OCI-LY1 (cell line): ENCODE data around the gene SPEM3.

Experiments used
- H2AFZ ChIP-seq: fragments of 200-600 bp; sonication (generic), shearing (Covaris generic); 2 replicates; pipeline ENCODE4 v1.6.0; 2014; ENCODE audit warnings: antibody characterized with exemption, mild to moderate bottlenecking, low read length
- H3F3A ChIP-seq: fragments of 200-600 bp; sonication (generic), shearing (Covaris generic); 2 replicates; pipeline ENCODE4 v1.6.0; 2014; ENCODE audit warnings: mild to moderate bottlenecking, antibody characterized with exemption, low read length, moderate library complexity; ENCODE audit not compliant: insufficient read depth
- H3K27ac ChIP-seq: fragments of 200-600 bp; sonication (generic); 2 replicates; pipeline ENCODE4 v1.5.1; 2014; ENCODE audit warnings: low read length, mixed run types, mild to moderate bottlenecking, low read depth; ENCODE audit not compliant: poor library complexity, severe bottlenecking
- H3K27me3 ChIP-seq: fragments of 200-600 bp; sonication (generic); 2 replicates; pipeline ENCODE4 v1.6.0; 2014; ENCODE audit warnings: antibody characterized with exemption, mild to moderate bottlenecking, low read length, moderate library complexity; ENCODE audit not compliant: insufficient read depth
- H3K36me3 ChIP-seq: fragments of 200-600 bp; sonication (generic); 2 replicates; pipeline ENCODE4 v1.6.1; 2014; ENCODE audit warnings: mild to moderate bottlenecking, antibody characterized with exemption, low read length, moderate library complexity, mixed read lengths; ENCODE audit not compliant: insufficient read depth
- H3K4me1 ChIP-seq: fragments of 200-600 bp; sonication (generic); 2 replicates; pipeline ENCODE4 v1.5.1; 2014; ENCODE audit warnings: mild to moderate bottlenecking, low read length, moderate library complexity; ENCODE audit not compliant: insufficient read depth, severe bottlenecking
- H3K4me2 ChIP-seq: fragments of 200-600 bp; sonication (generic), shearing (Covaris generic); 2 replicates; pipeline ENCODE4 v1.6.1; 2014; ENCODE audit warnings: low read length
- H3K4me3 ChIP-seq: fragments of 200-600 bp; sonication (generic); 2 replicates; pipeline ENCODE4 v1.5.1; 2014; ENCODE audit warnings: low read length, low read depth, mild to moderate bottlenecking, mixed read lengths; ENCODE audit not compliant: poor library complexity, severe bottlenecking
- H3K79me2 ChIP-seq: fragments of 200-600 bp; shearing (Covaris generic); 2 replicates; pipeline ENCODE4 v1.6.1; 2016; ENCODE audit warnings: mixed run types, low read length, mixed read lengths; ENCODE audit not compliant: insufficient read depth
- H3K9ac ChIP-seq: fragments of 200-600 bp; sonication (generic), shearing (Covaris generic); 2 replicates; pipeline ENCODE4 v1.6.1; 2014; ENCODE audit warnings: mild to moderate bottlenecking, low read length, mixed read lengths
- H3K9me2 ChIP-seq: fragments of 200-600 bp; sonication (generic), shearing (Covaris generic); 2 replicates; pipeline ENCODE4 v1.6.1; 2014; ENCODE audit warnings: low read depth, mild to moderate bottlenecking, low read length, mixed read lengths
- H3K9me3 ChIP-seq: fragments of 200-600 bp; shearing (Covaris generic); 2 replicates; pipeline ENCODE4 v1.6.1; 2014; ENCODE audit warnings: low read length, mixed read lengths
- H4K20me1 ChIP-seq: fragments of 200-600 bp; sonication (generic), shearing (Covaris generic); 2 replicates; pipeline ENCODE4 v1.6.0; 2016; ENCODE audit warnings: mild to moderate bottlenecking, low read length; ENCODE audit not compliant: insufficient read depth
- EZH2 ChIP-seq: fragments of 200-600 bp; sonication (generic), shearing (Covaris generic); IDR thresholded peaks from 2 replicates; pipeline ENCODE4 v1.8.0; 2017; ENCODE audit warnings: borderline replicate concordance, mixed run types, mild to moderate bottlenecking, antibody characterized with exemption, low read length, moderate library complexity, mixed read lengths
- TF ChIP-seq, protein P1 (sequence below): fragments of 200-600 bp; sonication (generic), shearing (Covaris generic); IDR thresholded peaks from 2 replicates; pipeline ENCODE4 v1.5.1; 2017; ENCODE audit warnings: mild to moderate bottlenecking, antibody characterized with exemption, low read length, moderate library complexity, mixed read lengths

The SPEM3 gene

DNA sequence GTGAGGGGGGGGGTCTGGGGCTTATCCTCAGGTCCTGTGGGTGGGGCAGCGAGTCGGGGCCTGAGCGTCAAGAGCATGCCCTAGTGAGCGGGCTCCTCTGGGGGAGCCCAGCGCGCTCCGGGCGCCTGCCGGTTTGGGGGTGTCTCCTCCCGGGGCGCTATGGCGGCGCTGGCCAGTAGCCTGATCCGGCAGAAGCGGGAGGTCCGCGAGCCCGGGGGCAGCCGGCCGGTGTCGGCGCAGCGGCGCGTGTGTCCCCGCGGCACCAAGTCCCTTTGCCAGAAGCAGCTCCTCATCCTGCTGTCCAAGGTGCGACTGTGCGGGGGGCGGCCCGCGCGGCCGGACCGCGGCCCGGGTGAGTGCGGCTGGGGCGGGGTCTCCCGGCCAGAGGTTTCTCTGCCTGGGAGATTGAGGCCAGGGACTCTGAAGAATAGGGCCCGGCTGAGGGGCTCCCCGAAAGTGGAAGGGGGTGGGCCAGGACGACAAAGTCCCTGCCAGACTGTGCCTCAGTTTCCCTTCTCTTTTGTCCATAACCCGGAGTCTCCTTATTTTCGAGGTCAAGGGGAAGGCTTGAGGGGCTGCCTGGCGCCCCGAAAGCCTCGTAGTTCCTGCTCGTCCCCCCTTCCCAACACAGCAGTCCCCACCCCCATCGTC, 10.9 kb downstream of the SPEM3 start, which contains the start of gene FGF11:
Gene FGF11, plus strand, starts transcription at position 51 of the 651 bp plus-strand sequence. Its CDS starts 109 bp downstream, at position 160.
- Histone ChIP-seq H3K79me2 (no peaks in the 10 kb centered on the region), H3K4me3 (peak within 1 kb of the TSS; percentile 76), H3K4me2 (peak within 1 kb of the TSS; percentile 76), H2AFZ (no peak within 1 kb of the TSS), H3F3A (no peaks in the 10 kb centered on the region), H3K9me3 (no peaks in the 10 kb centered on the region), H3K4me1 (peaks cover 48% of the 10 kb centered on the region), H3K9me2 (no peaks in the 10 kb centered on the region), H3K27me3 (peaks cover 17% of the 10 kb centered on the region), H4K20me1 (no peaks in the 10 kb centered on the region), H3K9ac (peak within 1 kb of the TSS; percentile 50; the same call in 1 of the 2 replicates), H3K36me3 (peaks cover 3% of the 10 kb centered on the region; the same call in 1 of the 2 replicates), H3K27ac (no peak within 1 kb of the TSS)
- TF ChIP-seq, protein P1, sequence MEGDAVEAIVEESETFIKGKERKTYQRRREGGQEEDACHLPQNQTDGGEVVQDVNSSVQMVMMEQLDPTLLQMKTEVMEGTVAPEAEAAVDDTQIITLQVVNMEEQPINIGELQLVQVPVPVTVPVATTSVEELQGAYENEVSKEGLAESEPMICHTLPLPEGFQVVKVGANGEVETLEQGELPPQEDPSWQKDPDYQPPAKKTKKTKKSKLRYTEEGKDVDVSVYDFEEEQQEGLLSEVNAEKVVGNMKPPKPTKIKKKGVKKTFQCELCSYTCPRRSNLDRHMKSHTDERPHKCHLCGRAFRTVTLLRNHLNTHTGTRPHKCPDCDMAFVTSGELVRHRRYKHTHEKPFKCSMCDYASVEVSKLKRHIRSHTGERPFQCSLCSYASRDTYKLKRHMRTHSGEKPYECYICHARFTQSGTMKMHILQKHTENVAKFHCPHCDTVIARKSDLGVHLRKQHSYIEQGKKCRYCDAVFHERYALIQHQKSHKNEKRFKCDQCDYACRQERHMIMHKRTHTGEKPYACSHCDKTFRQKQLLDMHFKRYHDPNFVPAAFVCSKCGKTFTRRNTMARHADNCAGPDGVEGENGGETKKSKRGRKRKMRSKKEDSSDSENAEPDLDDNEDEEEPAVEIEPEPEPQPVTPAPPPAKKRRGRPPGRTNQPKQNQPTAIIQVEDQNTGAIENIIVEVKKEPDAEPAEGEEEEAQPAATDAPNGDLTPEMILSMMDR, result no peak
- no peak for TF ChIP-seq EZH2

DNA sequence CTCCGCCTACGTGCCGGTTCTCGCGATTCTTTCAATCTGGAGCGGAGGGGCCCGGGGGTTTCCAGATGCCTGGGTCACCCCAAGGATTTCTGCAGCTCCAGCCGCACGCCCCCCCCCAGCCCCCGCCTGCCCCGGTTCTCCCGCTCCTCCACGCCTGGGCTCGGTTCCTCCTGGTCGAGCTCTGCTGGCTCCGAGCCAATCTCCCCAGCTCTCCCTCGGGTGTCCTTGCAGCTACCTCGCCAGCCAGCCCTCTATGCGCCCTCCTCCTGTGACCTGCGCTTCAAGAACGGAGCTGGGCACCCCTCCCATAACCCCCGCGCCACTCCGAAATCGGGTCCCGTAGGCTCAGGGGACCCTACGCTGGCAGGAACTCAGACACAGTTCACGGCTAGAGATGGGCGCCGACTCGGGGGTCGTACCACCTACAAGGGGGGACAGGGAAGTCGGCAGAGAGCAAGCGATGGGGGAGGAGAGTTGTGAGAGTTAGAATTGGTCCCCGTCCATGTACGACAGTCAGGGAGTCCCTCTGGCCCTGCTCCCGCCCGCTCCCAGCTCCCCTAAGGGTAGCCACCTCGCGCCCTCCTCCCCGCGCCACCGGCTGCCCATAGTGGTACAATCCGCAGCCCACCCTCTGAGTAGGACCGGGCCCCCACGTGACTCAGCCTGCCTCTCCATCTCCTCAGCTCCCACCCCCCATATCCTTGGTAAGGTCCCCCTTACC, 11.6 kb downstream of the SPEM3 start:
- Histone ChIP-seq H3K9ac (peak overlapping the region; percentile 50; the same call in 1 of the 2 replicates), H3K9me2 (no peaks in the 10 kb centered on the region), H4K20me1 (no peaks in the 10 kb centered on the region), H2AFZ (no peak overlapping the region), H3K36me3 (peaks cover 3% of the 10 kb centered on the region; the same call in 1 of the 2 replicates), H3K27ac (no peak overlapping the region), H3K9me3 (no peaks in the 10 kb centered on the region), H3K4me2 (peak overlapping the region; percentile 76), H3K4me3 (peak overlapping the region; percentile 57), H3K4me1 (peaks cover 52% of the 10 kb centered on the region), H3K27me3 (peaks cover 17% of the 10 kb centered on the region), H3F3A (no peaks in the 10 kb centered on the region), H3K79me2 (no peaks in the 10 kb centered on the region)
- TF ChIP-seq, protein P1, result no peak
- no peak for TF ChIP-seq EZH2

DNA sequence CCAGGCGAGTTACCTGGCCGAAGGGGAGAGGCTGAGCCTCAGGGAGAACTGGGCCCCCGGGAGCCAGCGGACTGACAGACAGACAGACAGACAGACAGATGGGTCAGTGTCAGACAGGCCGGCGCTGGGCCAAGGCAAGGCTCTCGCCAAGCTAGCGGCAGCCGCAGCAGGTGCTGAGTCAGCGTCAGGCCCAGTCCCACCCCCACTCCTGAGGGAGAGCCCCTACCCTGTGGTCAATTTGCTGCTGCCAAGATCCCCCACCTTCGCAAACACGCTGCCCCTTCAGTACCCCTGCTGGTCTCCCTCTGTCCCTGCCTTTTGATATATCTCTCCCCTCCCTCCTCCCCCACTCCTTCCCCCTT, 12.2 kb downstream of the SPEM3 start:
- no peak overlapping the region for H2AFZ ChIP-seq
- H4K20me1 ChIP-seq, result no peaks in the 10 kb centered on the region
- H3K4me2 ChIP-seq, result peak overlapping the region; percentile 76; the same call in 1 of the 2 replicates

More for the DNA sequence above, 12.2 kb downstream of the SPEM3 start:
- H3K27ac ChIP-seq, result no peak overlapping the region
- TF ChIP-seq EZH2, result no peak
- TF ChIP-seq, protein P1, result no peak
- peak overlapping the region; percentile 57 for H3K4me3 ChIP-seq
- H3K79me2 ChIP-seq, result no peaks in the 10 kb centered on the region
- peaks cover 17% of the 10 kb centered on the region for H3K27me3 ChIP-seq
- H3K36me3 ChIP-seq, result peaks cover 3% of the 10 kb centered on the region; the same call in 1 of the 2 replicates
- H3K9me2 ChIP-seq, result no peaks in the 10 kb centered on the region
- H3K9ac ChIP-seq, result peak overlapping the region; percentile 50; the same call in 1 of the 2 replicates
- H3K4me1 ChIP-seq, result peaks cover 57% of the 10 kb centered on the region
- no peaks in the 10 kb centered on the region for H3F3A ChIP-seq
- H3K9me3 ChIP-seq, result no peaks in the 10 kb centered on the region
